ENCODE measurements around the gene FKBP9. TPM values are rescaled to one million over a fixed set of nuclear protein-coding genes. Genes with fewer than 3 reads are reported as not detected.

Gene FKBP9
- total and polyA plus RNA-seq, 2 of the 4 experiments (the other 2 are of a cell fraction) = 126 to 191 TPM

DNA sequence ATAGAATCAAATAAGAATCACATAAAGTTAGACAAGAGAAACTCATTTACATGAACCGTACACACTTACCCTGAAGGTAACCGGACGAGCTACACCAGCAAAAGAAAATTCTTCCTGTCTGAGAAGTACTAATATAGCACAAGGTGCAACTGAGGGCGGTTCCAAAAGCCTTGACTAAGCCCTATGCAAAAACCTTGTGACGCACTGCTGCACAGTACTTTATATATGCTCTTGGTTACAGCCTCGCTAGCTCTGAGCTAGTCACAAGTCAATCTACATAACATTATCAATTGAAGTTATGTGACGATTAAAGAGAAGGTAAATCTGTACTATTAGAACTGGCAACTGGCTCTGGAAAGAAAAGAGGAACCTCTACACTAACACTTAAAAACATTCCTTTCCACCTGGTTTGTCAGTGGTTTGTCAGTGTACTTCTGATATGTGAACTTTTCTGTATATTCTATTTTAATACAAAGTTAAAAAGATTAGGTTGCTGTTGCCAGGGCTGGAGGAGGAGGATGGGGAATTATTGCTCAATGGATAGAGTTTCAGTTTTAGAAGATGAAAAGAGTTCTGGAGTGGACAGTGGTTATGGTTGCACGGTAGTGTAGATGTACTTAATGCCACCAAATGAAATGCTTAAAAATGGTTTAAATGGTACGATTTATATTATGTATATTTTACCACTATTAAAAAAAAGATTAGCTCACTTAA is 83.7 kb downstream of the FKBP9 start:
- Histone ChIP-seq H4K20me1 (ENCODE audit: insufficient read depth, low read length) (no peaks in the 10 kb centered on the region; the same call in 1 of the 2 replicates), H3K27ac (ENCODE audit: insufficient read depth, low read length) (no peak overlapping the region), H3K4me1 (ENCODE audit: control insufficient read depth, insufficient read depth, low read length) (peaks cover 9% of the 10 kb centered on the region), H4K8ac (ENCODE audit: low read depth in 2 of 2, low read length in 2 of 2) (no peak overlapping the region), H2AFZ (replicated peaks; ENCODE audit: low read length, poor library complexity) (no peak overlapping the region), H3K14ac (replicated peaks; ENCODE audit: low read depth, low read length) (no peak overlapping the region), H3K4me3 (ENCODE audit: insufficient read depth, low read depth, low read length) (no peak overlapping the region), H2BK120ac (ENCODE audit: low read depth, low read length) (no peak overlapping the region), H3K27me3 (ENCODE audit: control insufficient read depth, insufficient read depth, low read length) (no peaks in the 10 kb centered on the region), H2AK9ac (replicated peaks; ENCODE audit: low read depth, low read length, poor library complexity) (no peak overlapping the region), H3K23ac (ENCODE audit: low read depth, low read length) (no peak overlapping the region), H2BK20ac (ENCODE audit: low read depth, low read length) (no peak overlapping the region), H2BK5ac (ENCODE audit: low read depth, low read length, poor library complexity, severe bottlenecking) (no peak overlapping the region), H3K9me3 (ENCODE audit: control insufficient read depth, insufficient read depth, low read length) (no peaks in the 10 kb centered on the region), H4K5ac (ENCODE audit: low read depth, low read length) (0 out of 2 replicates have a peak overlapping the region, but pooled peaks have one; percentile 15), H2AK5ac (ENCODE audit: low read depth, low read length) (no peak overlapping the region), H2BK15ac (ENCODE audit: low read depth, low read length) (no peak overlapping the region), H4K91ac (ENCODE audit: insufficient read depth, low read depth, low read length) (no peak overlapping the region), H3K36me3 (ENCODE audit: control insufficient read depth, insufficient read depth, low read length) (no peaks in the 10 kb centered on the region; the same call in 1 of the 2 replicates), H3K9me1 (ENCODE audit: insufficient read depth, low read length) (peaks cover 8% of the 10 kb centered on the region), H3K4me2 (ENCODE audit: low read depth, low read length) (peak overlapping the region; percentile 39), H3K9ac (ENCODE audit: low read depth, low read length) (no peak overlapping the region), H3K79me1 (ENCODE audit: low read depth in 1 of 2, low read length in 2 of 2) (peaks cover 17 to 43% of the 10 kb centered on the region in 2 experiments), H3K18ac (ENCODE audit: low read depth, low read length) (no peak overlapping the region), H3K4ac (ENCODE audit: low read depth, low read length) (no peak overlapping the region), H3K56ac (ENCODE audit: extremely low read depth, insufficient read depth, low read length) (no peak overlapping the region)
- ATAC-seq (ENCODE audit: low read depth) (peak; percentile 55), DNase-seq (peak; percentile 36)
- intact Hi-C loops (cut with micrococcal nuclease) (no loop called here), in situ Hi-C loops (cut with MboI; ENCODE audit: low sequenced_read_pairs) (no loop called here), dilution Hi-C loops (cut with HindIII; ENCODE audit: low sequenced_read_pairs, unreplicated experiment) (no loop called here)
- no CpG with 5 or more reads among the region's 9 CpGs for WGBS, 2 experiments (ENCODE audit: extremely low coverage in 2 of 2, insufficient read length in 1 of 2)
- no TSS peak for BruUV-seq (replicated peaks)
- TF ChIP-seq RFX5 (IDR thresholded peaks at IDR 0.05; ENCODE audit: low read depth, low read length) (no peak), RCOR1 (IDR thresholded peaks at IDR 0.05; ENCODE audit: insufficient replicate concordance, low read length) (no peak), CEBPB (IDR thresholded peaks at IDR 0.05; ENCODE audit: low read depth, low read length) (peak; percentile 79), POLR2A (IDR thresholded peaks at IDR 0.05; ENCODE audit: low read depth, low read length) (no peak), BHLHE40 (IDR thresholded peaks at IDR 0.05; ENCODE audit: low read depth, low read length) (no peak), MXI1 (IDR thresholded peaks at IDR 0.05; ENCODE audit: borderline replicate concordance, low read depth, low read length) (no peak), MAFK (IDR thresholded peaks at IDR 0.05; ENCODE audit: low read depth, low read length) (no peak), MAZ (IDR thresholded peaks at IDR 0.05; ENCODE audit: borderline replicate concordance, low read depth, low read length) (no peak)
- TF ChIP-seq, protein P1, sequence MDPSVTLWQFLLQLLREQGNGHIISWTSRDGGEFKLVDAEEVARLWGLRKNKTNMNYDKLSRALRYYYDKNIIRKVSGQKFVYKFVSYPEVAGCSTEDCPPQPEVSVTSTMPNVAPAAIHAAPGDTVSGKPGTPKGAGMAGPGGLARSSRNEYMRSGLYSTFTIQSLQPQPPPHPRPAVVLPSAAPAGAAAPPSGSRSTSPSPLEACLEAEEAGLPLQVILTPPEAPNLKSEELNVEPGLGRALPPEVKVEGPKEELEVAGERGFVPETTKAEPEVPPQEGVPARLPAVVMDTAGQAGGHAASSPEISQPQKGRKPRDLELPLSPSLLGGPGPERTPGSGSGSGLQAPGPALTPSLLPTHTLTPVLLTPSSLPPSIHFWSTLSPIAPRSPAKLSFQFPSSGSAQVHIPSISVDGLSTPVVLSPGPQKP (IDR thresholded peaks at IDR 0.05; ENCODE audit: borderline replicate concordance, low read depth, low read length) = no peak
- ChIA-PET CTCF (no interaction called here), POLR2A (ENCODE audit: unreplicated experiment) (no interaction called here)
